PC-9 (cell line): ENCODE measurements around the gene MST1R.

ENCODE experiments used
- EZH2 ChIP-seq: fragments of 200-600 bp; sonication (generic); IDR thresholded peaks from 2 replicates; pipeline ENCODE4 v1.8.0; 2017; ENCODE audit warnings: antibody characterized with exemption, low read depth
- TF ChIP-seq, protein P1 (sequence below): fragments of 200-600 bp; sonication (generic); conservative IDR thresholded peaks from 2 replicates; pipeline ENCODE4 v1.6.1; 2017; ENCODE audit warnings: mixed run types, antibody characterized with exemption, mild to moderate bottlenecking, moderate library complexity

DNA sequence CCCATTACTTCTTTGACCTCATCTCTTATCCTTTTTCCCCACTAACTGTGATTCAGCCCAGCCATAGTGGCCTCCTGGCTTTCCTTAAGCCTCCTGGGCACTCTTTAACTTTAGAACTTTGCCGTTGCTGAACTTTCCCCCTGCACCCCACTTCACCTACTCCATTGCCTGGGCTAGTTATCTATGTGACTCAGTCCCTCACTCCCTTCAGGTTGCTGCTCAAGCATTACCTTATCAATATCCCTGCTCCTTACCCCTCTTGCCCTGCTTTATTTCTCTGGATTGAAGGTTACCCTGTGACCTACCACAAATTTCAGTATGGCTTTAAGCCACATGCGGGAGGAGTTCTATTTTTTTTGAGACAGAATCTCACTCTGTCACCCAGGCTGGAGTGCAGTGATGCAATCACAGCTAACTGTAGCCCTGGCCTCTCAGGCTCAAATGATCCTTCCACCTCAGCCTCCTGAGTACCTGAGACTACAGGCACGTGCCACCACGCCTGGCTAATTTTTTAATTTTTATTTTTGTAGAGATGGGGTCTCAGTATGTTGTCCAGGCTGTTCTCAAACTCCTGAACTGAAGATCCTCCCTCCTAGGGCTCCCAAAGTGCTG, 22.6 kb upstream of the MST1R start:
- TF ChIP-seq EZH2 = no peak
- TF ChIP-seq, protein P1, sequence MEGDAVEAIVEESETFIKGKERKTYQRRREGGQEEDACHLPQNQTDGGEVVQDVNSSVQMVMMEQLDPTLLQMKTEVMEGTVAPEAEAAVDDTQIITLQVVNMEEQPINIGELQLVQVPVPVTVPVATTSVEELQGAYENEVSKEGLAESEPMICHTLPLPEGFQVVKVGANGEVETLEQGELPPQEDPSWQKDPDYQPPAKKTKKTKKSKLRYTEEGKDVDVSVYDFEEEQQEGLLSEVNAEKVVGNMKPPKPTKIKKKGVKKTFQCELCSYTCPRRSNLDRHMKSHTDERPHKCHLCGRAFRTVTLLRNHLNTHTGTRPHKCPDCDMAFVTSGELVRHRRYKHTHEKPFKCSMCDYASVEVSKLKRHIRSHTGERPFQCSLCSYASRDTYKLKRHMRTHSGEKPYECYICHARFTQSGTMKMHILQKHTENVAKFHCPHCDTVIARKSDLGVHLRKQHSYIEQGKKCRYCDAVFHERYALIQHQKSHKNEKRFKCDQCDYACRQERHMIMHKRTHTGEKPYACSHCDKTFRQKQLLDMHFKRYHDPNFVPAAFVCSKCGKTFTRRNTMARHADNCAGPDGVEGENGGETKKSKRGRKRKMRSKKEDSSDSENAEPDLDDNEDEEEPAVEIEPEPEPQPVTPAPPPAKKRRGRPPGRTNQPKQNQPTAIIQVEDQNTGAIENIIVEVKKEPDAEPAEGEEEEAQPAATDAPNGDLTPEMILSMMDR = no peak
